ENCODE data around the gene DLX4.

DLX4 gene

DNA sequence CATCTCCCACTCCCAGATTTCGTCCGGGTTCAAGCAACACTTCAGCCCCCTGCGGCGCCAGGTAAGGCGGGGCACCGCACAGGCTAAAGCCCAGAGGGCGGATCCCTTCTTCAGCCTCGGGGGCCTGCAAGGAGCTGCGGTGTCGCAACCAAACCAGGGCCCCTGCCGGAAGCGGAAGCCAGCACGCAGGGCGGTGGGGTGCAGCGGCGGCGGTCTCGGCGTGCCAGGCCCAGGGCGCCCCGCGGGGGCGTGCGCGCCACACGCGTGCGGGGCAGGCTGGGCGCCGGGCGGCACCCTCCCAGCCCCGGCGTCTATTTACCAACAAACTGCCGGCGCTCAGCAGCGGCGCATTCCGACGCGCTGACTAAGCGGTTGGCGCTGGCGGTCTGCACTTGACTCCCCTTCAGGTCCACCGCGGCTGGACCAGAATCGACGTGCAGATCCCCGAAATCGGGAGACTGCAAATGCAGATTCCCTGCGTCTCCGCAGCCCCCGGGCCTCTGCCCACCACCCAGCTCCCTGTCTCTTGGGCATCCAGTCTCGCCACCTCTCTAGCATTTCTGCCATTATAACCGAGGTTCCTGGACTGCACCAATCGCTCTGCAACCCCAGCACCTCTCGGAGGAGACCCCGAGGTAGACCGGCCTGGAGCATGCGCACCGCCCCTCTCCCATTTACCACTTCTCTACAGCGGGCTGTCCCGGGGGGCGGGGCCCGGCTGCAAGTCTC is 421 bp upstream of the DLX4 start:
- DNase-seq (ENCODE audit: low read depth, low spot score): no peak

DNA sequence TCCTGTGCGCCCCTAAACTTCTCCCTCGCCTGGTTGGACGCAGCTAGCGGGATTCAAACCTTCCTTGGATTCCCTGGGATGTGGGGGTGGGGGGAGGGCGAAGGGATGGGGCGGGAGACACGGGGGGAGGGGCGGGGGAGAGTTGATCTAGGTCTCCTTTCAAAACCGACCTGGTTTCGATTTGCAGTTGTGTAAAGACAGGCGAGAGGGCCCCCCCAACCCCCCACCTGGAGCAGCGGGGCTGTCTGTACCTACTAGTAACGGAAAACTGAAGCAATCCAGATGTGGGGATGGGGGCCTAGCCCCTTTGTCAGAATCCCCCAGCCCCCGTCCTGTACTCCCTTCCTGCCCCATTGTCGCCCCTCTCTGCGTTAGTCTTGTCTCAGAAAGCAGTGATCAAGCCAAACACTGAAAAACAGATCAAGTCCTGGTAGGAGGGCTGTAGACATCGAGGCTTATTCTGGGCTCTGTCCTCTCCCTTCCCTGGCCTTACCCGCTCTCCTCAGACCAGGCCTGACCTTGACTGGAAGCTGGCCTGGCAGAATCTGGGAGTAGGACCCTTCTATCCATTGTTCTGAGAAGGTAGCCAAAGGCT is 902 bp downstream of the DLX4 start:
- no peak for DNase-seq (ENCODE audit: low read depth, low spot score)

DNA sequence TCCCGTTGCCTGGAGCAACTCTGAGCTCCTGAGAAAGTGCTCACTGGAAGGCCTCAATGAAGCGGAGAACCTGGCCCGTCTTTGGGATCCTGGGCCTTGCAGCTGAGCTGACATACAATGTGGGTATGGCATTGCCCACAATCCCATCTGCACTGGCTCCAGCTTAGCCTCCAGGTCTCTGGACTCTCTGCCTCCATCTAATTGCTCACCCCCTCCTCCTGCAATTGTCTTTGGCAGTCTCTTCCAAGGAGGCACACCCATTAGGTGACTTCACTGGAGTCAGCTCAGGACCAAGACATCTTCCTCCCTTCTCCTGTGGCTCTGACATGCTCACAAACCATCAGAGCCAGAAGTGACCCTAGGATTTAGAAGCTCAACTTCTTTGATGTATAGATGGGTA is 1.5 kb downstream of the DLX4 start:
- no peak for DNase-seq (ENCODE audit: low read depth, low spot score)

DNA sequence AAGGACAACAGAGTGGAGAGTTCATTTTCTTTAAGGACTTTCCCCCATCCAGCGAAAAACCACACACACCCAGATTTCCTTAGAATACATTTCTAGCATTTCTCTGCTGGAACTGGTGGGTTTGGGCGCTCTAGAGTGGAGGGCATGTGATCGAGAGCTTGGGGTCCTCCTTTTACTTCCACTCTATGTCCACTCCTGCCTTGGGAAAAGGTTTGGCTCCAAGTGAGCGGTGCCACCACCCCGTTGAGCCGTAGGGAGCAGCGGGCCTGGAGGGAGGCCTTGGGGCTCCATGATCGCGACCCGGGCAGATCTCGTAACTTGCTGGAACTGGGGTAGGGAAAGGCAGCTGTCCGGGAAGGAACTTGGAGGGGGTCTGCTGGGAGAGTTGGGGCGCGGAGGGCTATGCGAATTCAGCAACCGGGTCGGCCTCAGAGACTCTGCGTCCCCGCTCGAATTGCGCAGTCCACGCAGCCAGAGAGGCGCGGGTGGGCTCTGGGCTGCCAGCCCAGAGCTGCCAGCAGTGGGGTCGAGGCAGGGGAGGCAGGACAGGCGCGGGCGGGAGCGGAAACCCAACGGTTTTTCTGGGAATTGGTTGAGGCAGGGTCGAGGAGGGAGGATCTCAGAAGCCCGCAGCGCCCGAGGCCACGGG is 2.3 kb downstream of the DLX4 start:
- no peak for DNase-seq (ENCODE audit: low read depth, low spot score)

DNA sequence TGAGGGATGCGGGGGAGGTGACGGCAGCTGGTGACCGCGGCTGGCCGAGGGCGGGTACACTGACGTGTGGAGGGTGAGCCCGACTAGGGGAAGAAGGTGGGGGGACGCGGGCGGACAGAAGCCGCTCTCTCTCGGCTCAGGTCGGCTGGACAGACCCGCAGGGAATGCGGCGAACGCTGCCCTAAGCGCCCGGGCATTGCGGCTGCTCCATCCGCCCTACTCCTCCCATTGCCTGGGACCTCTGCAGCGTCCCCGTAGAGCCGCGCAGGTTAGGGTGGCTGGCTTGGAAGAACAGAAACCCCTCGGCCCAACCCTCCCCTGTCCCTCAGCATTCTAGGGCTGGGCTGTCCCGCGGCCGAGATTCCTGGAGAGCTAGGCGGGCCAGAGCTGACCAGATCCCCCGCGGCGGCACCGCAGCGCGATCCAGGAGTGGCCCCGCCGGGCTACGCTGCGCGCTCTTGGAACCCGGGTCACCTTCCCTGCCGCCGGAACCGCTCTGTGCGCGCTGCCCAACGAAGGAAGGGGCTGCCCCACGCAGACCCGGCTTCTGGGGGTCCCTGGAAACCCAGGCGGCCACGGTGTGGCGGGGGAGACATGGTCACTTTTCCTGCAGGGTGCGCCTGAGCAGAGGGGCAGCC is 3.0 kb downstream of the DLX4 start:
- no peak for DNase-seq (ENCODE audit: low read depth, low spot score)

DNA sequence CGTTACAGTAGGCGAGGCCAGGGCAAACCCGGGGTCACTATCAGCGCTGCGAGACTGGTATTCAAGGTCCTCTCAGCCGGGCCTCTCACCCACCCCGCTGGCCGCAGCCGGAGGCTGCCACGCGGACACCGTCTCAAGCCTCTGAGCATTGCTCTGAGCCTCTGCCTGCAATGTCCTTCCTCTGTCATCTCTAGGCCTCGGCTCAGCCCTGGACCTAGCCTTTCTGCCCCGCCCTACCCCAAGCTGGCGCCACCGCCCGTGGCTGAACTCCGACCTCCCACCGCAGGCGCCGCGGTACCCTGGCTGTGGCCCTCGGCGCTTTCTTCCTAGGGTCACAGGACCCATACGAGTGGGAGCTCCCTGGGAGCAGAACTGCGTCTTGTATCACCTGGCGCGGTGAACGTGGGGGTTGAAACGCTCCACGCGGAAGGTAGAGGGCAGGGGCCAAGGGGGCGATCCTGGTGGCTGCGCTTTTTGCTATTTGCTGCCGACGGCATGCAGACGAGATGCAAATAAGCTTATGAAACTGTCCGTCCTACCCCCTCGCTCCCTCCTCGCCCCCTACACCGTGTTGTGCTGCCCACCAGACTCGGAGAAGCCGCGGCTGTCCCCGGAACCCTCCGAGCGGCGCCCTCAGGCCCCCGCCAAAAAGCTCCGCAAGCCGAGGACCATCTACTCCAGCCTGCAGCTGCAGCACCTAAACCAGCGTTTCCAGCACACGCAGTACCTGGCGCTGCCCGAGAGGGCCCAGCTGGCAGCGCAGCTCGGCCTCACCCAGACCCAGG is 3.7 kb downstream of the DLX4 start:
- no peak for DNase-seq (ENCODE audit: low read depth, low spot score)

DNA sequence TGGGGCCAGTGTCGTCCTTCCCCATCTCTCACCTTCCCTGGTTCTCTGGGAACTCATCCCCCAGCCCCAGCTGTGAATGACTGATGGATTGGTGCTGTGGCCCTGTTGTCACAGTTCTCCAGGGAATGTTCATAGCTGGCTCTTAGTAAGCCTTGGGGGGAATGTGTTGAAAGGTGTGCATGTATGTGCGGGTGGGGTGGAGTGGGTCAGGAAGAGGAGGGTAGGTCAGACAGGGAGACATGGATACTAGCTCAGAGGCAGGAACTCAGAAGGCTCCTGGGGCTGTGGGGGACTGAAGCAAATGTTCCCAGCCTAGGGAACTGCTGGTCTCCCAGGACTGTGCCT is 4.3 kb downstream of the DLX4 start:
- no peak for DNase-seq (ENCODE audit: low read depth, low spot score)

DNA sequence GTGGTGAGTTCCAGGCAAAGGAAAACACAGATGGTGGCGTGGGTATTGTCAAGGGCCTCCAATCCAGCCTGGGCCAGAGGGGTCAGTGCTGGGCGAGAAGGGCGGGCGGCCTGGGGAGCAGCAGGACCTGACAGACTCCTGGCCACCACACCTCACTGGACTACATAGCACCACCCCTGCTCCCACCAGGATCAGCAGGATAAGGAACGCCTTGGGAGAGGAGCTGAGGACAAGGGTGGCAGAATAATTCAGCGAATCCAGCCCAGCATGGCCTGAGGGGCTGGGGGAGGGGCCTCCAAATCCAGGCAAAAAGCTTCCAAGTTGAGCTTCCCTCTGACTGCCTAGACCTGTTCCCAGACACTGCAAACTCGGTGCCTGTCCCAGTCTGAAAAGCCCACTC is 6.5 kb downstream of the DLX4 start:
- DNase-seq (ENCODE audit: low read depth, low spot score): no peak

DNA sequence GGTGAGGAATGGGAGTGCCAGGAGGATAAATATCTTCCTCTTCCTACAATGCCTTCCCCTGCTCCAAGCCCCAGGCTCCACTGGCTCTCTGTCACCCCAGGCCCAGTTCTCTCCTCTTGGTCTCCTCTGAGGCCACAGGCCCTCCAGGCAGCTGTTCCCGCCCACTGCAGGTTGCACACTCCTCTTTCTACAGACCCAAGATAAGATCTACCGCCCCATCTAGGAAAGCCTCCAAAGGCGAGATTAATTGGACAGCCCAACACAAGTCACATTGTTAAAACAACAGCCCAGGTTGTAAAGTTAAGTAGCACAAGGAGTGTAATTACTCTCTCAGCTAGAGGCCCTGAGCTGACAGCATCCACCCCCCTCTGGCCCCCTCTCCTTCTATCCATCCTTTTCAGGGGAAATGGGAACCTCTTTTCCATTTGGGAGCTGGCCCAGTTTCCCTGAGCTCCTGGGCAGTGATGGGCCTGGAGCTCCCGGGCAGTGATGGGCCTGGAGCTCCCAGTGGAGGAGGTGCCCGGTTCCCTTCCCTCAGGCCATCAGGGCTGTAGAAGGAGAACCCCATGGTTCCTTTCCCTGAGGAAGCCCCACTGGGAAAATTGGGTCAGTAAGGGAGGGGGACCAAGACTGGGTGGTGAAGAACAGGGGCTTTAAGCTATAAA is 7.3 kb downstream of the DLX4 start:
- no peak for DNase-seq (ENCODE audit: low read depth, low spot score)

DNA sequence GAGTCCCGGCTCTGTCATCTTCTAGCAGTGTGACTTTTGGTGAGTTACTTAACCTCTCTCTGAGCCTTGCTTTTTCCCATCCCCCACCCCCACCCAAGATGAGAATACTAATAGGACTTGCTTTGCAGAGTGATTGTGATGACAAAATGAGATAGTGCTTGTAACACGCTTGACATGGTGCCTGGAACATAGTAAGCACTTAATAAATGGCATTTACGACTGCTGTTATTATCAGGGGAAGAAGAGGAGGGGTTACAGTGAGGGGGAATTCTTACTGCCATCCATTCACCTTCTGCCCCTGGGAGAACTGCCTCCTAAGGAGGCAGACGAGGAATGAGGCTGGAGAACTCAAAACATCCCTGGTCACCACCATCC is 7.8 kb downstream of the DLX4 start:
- no peak for DNase-seq (ENCODE audit: low read depth, low spot score)

DNA sequence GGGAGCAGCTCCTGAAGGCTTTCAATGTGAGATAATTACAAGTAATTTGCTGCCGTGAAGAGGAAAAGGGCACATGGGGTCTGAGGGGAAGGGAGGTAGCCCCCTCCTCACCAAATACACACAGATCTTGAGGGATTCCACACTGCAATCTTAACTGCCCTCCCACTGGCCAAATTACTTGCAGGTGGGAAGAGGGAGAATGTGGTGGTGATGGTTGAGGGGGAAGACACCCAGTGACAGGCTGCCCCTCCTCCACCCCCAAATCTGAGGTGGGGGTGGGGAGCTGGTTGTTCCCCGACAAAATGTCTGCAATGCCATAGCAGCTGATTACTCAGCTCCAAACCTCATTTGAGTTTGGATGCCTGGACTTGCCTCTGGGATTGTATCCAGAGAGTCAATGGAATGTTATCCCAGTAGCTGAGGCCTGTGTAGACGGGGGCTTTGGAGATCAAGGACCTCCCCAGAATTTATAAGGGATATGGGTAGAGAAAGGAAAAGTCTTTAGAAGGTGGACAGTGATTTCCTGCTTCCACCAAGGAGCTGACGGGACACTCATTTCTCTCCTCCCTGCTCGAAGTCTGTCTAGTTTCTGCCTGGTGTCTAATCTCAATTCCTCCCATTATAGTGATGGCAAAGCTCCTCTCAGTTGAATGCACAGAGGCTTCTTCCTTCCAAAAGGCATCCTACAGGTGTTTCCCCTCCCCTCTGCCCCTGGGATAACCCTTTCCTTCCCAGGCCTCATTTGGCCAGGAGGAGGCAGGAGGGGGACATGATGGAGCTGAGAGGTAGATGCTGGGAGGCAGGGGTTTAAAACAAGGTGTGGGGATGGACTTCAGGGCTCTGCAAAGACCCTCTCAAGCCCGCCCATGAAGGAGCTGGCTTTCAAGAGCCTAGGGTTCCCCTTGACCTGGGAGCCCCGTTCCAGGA is 8.7 kb downstream of the DLX4 start:
- no peak for DNase-seq (ENCODE audit: low read depth, low spot score)

DNA sequence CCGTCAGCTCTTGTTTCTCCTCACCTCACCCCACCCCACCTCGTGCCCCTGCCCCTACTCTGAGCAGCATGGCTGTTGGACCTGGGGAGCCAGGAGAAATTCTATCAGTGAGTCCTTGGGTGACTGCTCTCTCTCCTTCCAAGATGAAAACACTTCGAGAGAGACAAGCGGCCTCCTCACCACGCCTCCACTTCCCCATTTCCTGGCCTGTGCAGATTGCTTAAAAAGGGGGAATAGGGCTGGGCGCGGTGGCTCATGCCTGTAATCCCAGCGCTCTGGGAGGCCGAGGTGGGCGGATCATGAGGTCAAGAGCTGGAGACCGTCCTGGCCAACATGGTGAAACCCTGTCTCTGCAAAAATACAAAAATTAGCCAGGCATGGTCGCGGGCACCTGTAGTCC is 9.5 kb downstream of the DLX4 start:
- no peak for DNase-seq (ENCODE audit: low read depth, low spot score)

DNA sequence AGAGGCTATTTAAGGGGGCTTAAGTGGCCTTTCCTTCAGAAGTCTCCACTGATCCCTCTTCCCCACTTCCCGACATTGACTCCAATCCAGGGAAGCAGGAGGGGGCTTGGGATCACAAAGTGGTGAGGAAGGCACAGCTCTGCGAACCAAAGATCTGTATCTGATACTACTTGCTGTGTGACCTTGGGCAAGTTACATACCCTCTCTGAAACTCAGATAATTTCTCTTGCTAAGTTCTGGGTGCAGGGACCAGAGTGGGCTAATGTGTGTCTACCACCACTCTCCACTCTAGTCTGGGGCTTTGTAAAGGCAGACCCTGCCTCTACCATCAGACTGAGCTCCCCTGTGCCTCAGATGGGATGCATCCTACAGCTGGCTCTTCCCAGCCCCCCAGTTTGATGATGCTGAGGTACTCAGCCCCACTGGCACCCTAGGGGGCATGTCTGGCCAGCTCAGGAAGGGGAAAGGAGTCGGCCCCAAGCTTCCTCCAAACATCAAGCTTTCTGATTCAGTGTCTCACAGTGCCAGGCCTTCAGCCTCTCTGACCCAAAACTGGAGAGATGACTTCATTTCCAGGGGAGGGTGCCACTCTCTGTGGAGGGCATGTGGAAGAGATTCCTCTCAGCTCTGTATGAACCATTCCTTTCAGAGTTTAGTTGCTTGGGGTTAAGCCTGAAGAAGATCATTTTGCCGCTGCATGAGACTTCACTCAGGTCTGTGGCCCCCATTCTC is 10.9 kb downstream of the DLX4 start:
- DNase-seq (ENCODE audit: low read depth, low spot score): no peak

DNA sequence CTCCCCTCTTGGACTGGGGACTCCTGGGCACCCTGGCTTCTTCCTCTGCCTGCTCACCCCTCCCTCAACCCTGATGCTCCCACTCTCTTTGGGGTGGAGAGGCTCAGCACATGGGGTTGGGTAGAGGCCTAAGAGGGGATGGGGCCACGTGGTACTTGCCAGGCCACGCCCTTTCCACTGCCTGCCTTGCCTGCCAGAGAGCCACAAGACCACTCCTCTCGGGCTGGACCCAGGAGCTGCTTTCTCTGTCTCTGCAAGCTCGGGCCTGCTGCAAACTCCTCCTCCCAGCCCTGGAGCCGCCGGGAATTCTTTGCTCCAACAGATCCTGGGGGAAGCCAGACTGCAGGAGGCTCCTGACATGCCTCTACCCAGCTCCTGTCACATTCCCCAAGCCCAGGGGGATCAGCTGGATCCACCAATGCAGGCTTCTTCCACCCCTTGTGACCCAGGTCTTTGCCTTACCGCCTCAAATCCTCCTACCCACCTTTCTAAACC is 11.8 kb downstream of the DLX4 start:
- no peak for DNase-seq (ENCODE audit: low read depth, low spot score)

DNA sequence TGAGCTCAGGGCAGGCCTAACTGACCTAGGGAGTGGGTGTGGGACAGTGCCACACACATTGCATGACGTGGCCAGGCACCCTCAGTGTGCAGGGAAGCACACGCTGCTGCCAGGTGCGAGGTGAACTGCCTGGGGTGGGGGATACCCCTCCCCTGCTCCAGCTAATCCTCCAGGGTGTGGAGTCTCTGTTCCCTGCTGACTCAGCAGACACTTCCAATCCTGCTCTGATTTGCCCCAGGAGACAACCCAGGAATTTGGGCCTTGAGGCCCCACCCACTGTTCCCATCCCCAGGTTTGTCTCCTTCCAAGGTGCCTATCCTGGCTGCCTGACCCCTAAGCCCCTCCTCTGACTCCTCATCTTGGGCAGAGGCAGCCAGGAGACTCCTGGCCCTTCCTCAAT is 15.3 kb downstream of the DLX4 start:
- no peak for DNase-seq (ENCODE audit: low read depth, low spot score)

DNA sequence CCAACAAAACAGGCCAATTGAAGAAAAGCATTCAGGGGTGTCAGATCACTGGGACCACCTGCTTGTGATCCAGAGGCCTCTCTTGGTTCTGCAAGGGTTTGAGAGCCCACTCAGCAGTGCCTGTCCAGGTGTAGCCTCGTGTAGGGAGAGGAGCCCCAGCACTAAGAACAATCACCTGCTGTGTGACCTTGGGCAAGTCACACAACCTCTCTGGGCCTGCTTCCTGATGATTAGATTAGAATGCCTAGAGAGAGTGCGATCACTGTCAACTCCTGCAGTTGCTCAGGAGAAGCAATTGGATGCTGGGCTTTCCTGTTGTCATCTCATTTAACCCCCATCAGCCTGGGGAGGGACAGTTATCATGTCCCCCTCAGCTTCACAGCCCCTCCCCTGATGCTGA is 15.8 kb downstream of the DLX4 start:
- no peak for DNase-seq (ENCODE audit: low read depth, low spot score)

DNA sequence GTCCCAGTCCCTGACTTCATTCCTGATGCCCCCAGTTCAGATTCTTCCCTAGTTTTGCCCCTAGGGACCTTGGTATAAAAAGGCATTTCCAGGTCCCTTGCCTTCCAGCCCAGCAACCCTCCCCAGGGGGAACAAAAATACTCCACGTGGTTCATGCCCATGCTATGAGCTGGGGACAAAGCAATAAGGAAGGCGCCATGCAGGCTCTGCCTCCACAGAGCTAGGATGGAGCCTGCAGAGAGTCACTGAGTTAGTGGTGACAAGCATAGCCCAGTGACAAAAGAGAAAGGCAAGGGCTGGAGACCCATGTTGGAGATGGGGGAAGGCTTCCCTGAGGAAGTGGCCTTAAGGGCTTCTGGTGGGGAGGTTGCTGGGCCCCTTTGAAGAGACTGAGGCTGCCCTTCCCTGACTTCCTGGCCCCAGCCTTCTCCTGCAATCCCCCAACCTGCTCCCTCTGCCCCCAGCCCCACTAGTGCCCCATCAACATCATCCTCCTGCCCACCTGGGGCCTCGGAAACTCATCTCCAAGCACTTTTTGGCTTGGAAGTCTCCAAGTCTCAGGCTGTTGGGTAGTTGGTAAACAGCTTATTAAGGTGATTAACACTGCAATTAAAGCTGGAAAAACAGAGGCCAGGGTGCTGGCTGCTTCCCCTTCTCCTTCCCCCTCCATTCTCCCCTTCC is 16.5 kb downstream of the DLX4 start:
- no peak for DNase-seq (ENCODE audit: low read depth, low spot score)

DNA sequence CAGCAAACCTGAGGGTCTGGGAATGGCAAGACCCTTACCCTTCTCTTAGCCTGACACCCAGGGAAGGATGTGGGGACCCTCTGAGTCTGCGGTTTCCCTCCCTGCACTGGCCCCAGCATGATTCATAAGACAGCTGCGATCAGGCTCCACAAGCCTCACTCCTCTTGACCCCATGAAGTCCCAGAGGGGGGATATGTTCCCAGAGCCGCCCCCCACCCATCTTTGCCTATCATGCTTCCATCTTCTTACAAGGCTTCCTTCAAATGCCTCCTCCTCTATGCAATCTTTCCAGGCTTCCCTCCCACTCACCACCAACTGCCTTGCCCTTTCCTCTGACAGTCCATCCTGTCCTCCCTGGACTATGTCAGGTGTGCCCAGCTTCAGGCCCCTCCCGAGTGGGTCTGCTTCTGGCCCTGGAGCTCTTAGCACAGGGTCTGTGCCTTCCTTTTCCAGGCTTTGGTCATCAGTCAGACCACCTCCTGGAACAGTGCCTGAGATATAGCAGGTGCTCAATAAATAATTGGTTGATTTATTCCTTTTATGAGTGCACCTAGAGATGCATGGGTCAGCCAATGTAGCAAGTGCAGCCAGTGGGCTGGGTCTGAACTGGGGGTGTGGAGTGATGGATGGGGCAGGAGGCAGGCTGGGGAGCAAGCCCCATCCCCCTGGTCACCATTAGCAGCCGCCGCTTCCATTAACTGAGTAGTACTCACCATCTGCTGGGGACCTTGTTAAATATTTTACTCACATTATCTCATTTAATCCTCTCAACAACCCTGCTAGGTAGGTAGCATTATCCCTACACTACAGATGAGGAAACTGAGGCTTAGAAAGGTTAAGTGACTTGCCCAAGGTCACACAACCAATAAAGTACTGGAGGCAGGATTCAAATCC is 17.7 kb downstream of the DLX4 start:
- no peak for DNase-seq (ENCODE audit: low read depth, low spot score)
